MM.1S (cell line): ENCODE results near the gene PPP1CC.

ENCODE experiments used
- CTCF ChIP-seq: fragments of 300-600 bp; sonication (generic); IDR thresholded peaks from 2 replicates; pipeline ENCODE4 v1.5.1; 2016; ENCODE audit warnings: antibody characterized with exemption, low read length, mixed read lengths
- EZH2 ChIP-seq: fragments of 300-600 bp; sonication (generic); optimal IDR thresholded peaks from 2 replicates; pipeline ENCODE3; 2017; ENCODE audit warnings: low read depth, mild to moderate bottlenecking, antibody characterized with exemption, low read length, mixed read lengths

DNA sequence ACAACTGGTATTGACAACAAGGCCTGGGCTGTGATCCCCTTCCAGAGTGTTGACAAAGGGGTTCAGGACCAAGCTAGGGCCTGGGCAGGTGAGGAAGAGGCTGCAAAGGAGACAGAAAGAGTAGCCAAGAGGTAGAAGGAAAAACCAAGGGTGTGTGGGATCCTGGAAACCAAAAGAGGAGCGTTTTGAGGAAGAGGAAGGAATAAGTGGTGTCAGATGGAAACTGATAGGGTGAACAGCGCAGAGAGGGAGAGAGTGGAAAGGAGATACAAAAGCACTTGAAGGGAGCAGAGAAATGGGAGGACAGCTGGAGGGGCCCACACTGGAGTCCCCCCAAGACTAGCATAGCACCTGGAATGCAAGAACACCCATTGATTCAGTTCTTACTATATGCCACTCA is 45.5 kb downstream of the PPP1CC start:
- TF ChIP-seq CTCF (no peak), EZH2 (no peak)
